ENCODE results near the gene TEKTIP1.
"Not testable (repeated sequence)": the region's sequence is repeated elsewhere in the genome, so short reads cannot be mapped to it uniquely, and the experiment has no call there.

TEKTIP1 gene

DNA sequence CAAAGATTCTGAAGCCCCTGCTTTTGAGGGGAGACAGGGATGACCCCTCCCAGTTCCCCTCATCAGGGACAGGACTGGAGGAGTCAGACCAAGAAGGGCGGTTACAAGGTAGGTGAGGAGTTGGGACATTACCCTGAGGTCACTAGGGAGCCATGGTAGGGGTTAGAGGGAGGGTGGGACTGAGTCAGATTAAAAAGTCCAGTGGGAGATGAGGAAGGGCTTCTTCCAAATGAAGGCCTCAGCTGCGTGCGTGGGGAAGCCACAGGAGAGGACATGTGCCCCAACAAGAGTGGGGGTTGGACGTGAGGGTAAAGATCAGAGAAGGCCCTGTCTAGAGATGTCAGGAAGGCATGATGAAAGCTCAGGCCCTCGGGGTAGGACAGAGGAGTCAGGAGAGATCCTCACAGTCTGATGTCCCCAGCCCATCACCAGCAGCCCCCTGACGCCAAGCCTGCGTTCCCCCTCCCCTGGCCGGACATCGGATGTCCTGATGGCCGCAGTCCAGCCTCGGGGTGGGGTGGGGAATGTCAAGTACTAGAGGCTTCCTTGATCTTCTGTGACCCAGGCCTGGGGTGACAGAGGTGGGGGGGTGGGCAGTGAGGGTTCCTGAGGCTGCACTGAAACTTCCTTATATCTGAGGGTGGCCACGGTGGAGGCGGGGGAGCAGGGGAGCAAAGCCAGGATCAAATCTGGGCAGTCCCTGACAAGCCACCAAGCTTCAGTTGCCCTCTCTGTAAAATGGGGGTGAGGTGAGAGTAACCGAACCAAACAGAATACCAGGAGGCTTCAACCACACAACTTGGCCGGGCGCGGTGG lies 24.9 kb downstream of the TEKTIP1 start:
- no peak for DNase-seq

DNA sequence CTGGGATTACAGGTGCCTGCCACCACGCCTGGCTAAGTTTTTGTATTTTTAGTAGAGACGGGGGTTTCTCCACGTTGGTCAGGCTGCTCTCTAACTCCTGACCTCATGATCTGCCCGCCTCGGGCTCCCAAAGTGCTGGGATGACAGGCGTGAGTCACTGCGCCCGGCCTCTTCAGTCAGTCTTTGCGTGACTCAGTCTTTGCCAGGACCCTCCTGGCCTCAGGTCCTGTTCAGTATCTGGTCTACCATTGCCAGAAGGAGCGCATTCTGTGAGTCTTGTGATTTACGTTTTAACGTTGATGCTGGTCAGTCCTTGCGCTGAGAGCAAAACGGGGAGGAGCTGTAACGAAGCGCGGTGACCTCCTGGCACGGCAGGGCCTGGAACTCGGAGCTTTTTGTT lies 26.2 kb downstream of the TEKTIP1 start:
- DNase-seq, result no peak

GRCh38 chr19:3570042-3570441 lies 31.1 kb downstream of the TEKTIP1 start:
- DNase-seq, result not testable (repeated sequence)

DNA sequence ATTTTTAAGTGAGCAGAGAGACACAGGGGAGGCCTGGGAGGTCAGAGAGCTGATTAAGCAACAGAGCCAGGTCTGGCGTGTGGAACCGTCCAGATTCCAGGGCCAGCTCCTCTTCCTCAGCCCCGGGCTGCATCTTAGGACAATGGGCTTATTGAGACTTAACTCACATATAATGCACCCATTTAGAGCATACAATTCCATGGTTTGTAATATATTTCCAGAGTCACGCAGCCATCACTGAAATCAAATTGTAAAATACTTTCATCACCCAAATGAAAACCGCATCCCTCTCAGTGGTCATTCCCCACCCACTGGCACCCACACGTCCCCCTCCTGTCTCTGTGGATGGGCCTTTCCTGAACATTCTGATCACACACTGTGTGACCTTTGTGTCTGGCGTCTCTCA lies 31.6 kb downstream of the TEKTIP1 start:
- DNase-seq, result no peak

DNA sequence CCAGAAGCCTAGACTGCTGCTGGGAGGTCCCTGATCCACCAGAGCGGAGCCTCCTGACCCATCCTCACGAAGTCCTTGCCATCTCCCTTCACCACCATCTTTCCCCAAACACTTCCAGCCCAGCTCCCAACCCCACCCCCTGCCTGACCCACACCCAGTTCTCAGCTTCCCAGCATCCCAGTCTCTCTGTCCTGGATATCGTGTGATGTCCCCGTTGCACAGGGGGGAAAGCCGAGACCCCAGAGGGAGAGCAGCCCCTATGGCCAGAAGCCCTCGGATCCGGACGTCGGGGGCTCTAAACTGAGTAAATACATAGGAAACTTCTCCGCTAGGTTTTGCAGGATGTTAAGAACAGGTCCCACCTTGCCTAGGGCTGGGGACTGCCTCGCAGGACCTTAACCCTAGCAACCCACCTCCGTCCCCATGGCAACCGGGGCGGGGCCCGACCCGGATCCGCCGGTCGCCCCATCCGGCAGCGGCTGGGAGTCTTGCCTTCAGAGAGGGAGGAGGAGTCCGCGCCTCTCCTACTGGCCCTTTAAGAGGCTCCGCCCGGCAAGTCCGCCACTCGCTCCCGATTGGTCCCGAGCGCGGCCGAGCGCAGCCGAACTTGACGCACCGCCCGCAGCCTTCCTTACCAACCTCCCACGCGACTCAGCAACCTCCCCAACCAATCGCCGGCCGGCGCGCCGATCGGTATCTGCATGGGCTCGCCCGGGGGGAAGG lies 33.3 kb downstream of the TEKTIP1 start:
- DNase-seq, result peak; percentile 98 to 99

- DNase-seq, result no peak
Measured at GRCh38 chr19:3572855-3573161, 33.8 kb downstream of the TEKTIP1 start, which contains the start of gene HMG20B. HMG20B (plus strand) TSS chr19:3572944; CDS start chr19:3573310, 366 bp downstream.

DNA sequence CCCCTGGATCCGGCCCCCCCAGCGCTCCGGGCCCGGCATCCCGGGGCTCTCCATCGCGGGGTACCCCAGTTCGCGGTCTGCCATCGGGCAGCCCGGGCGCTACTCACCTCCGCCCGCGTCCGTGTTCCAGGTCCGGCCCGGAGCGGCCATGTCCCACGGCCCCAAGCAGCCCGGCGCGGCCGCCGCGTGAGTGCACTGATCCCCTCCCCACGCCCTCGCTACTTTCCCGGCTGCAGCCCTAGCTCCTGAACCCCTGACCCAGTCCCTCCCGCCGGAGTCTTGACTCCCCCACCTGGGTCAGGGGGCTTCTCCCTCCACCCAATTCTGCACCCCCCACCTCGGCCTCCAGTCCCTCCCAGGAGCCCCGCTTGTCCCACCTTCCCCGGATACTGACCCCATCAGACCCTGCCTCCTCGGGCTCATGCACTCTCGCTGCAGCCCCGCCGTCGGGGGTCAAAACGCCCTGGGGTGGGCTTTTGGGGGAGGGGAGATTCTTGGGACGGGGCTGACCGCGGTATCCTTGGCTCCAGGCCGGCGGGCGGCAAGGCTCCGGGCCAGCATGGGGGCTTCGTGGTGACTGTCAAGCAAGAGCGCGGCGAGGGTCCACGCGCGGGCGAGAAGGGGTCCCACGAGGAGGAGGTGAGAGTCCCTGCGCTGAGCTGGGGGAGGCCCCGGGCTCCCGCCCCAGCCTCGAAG lies 34.3 kb downstream of the TEKTIP1 start:
- no peak for DNase-seq

DNA sequence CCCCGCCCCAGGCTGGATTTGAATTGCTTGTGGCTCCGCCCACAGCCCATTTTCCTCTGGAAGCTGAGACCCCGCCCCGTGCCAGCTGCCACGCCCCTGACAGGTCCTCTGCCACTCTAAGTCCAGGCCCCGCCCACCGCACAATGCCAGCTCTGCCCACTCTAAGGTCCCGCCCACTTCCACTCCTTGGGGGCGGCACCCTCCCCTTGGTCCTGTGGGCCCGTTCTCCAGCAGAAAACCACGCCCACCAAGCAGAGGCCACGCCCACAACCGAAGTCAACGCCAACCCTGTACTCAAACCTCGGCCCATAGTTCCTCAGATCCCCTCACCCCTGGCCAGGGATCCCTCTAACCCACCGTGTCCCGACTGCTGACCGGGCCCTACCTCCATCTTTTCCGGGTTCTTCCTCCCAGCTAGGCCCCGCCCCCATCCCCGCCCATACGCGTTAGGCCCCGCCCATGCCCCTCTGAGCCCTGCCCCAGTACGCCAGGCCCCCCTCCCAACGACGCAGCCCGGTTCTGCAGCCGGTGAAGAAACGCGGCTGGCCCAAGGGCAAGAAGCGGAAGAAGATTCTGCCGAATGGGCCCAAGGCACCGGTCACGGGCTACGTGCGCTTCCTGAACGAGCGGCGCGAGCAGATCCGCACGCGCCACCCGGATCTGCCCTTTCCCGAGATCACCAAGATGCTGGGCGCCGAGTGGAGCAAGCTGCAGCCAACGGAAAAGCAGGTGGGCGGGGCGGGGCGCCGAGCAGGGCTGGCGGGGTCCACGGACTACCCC lies 35.1 kb downstream of the TEKTIP1 start:
- DNase-seq, result peak; percentile 93 to 95

DNA sequence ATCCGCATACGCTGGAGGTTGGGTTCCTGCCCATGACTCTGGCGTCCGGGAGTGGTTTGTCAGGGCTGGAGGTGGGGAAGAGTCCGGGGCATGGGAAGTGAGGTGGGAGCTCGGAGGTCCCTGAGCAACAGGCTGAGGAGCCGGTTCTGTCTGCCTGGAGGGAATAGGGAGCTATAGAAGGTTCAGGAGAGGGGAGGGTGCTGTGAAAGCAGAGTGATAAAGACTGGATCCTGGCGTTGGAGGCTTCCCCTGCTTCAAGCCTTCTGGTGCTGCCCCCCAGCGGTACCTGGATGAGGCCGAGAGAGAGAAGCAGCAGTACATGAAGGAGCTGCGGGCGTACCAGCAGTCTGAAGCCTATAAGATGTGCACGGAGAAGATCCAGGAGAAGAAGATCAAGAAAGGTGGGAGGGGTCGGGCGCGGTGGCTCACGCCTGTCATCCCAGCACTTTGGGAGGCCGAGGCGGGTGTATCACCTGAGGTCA lies 36.3 kb downstream of the TEKTIP1 start:
- peak; percentile 24 to 38 for DNase-seq

GRCh38 chr19:3575949-3576673 lies 37.1 kb downstream of the TEKTIP1 start:
- DNase-seq, result no peak

DNA sequence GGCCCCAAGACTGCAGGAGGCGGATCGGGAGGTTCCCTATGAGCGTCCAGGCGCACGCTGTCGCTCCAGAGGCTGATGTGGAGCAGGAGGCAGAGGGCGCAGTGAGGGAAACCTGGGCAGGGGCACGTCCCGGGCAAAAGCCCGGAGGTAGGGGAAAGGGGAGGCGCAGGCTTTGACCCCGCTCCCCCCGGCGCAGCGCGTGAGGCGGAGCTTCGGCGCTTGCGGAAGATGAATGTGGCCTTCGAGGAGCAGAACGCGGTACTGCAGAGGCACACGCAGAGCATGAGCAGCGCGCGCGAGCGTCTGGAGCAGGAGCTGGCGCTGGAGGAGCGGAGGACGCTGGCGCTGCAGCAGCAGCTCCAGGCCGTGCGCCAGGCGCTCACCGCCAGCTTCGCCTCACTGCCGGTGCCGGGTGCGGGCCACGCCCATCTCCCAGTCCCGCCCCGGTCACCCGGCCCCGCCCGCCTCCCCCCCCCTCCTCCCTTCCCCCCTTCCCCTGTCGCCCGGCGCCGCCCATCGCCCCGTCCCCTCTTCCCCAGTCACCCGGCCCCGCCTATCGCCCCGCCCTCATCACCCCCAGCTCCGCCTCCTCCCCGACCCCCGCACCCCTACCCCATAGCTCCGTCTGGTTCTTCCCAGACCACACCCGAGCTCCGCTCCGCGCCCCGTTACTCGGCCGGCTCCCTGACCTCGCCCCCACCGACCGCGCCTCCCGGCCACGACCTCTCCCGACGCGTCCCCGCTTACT lies 37.9 kb downstream of the TEKTIP1 start:
- no peak for DNase-seq

DNA sequence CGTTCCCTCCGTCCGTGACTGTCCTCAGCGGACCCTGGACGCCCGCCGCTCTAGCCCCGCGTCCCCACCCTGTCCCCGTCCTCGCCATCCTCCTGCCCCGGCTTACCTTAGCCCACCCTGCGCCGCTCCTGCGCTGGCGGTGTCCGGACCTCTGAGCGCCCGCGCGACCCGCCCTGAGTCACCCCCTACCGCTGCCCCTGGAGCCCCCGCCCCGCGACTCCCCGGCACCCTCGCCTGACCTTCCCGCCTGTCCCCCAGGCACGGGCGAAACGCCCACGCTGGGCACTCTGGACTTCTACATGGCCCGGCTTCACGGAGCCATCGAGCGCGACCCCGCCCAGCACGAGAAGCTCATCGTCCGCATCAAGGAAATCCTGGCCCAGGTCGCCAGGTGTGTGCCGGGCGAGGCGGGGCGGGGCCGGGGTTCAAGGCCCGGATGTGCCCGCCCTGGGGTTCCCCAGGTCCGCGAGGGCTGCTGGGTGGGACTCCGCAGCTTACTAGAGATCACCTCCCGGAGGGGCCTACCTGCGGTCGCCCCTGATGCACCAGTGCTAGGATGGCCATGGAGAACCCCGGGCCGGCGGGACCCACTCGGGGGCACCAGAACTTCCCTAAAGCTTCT lies 38.9 kb downstream of the TEKTIP1 start:
- DNase-seq, result no peak

DNA sequence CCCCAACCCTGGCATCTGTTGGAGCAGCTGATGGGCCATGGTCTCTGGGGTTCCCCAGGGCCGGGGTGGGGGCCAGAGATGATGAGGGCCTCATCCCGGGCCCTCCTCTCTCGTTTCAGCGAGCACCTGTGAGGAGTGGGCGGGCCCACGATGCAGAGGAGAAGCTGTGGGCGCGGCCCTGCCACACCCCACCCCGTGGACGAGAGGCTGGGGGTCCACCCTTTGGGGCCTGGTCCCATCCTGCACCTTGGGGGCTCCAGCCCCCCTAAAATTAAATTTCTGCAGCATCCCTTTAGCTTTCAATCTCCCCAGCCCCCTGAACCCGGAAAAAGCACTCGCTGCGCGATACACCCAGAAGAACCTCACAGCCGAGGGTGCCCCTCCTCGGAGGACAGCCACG lies 39.4 kb downstream of the TEKTIP1 start:
- DNase-seq, result no peak

DNA sequence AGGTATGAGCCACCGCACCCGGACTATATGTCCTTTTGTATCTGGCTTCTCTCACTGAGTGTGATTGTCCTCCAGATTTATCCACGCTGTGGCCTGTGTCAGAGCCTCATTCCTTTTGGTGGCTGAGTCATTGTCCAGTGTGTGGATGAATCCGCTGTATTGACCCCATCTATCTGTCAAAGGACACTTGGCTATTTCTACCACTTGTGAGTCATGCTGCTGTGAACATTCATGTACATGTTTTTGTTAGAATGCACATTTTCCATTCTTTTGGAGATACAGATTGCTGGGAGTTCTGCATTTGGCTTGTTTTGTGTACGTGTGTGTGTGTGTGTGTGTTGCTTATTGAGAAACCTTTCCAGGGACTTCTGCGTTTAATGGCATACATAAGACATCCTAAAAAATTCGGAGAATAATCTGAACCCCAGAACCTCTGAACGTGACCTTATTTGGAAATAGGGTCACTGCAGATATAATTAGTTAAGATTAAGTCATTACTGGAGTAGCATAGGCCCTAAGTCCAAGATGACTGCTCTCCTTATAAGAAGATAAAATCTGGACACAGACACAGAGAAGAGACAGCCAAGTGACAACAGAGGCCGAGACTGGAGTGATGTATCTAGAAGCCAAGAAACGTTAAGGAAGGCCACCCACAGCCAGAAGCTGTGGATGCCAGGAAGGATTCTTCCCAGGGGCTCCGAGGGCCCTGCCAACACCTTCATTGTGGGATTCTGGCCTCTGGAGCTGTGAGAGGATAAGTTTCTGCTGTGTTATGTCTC lies 41.4 kb downstream of the TEKTIP1 start:
- DNase-seq, result no peak

- not testable (repeated sequence) for DNase-seq
Measured at GRCh38 chr19:3581792-3582191, 42.8 kb downstream of the TEKTIP1 start.

DNA sequence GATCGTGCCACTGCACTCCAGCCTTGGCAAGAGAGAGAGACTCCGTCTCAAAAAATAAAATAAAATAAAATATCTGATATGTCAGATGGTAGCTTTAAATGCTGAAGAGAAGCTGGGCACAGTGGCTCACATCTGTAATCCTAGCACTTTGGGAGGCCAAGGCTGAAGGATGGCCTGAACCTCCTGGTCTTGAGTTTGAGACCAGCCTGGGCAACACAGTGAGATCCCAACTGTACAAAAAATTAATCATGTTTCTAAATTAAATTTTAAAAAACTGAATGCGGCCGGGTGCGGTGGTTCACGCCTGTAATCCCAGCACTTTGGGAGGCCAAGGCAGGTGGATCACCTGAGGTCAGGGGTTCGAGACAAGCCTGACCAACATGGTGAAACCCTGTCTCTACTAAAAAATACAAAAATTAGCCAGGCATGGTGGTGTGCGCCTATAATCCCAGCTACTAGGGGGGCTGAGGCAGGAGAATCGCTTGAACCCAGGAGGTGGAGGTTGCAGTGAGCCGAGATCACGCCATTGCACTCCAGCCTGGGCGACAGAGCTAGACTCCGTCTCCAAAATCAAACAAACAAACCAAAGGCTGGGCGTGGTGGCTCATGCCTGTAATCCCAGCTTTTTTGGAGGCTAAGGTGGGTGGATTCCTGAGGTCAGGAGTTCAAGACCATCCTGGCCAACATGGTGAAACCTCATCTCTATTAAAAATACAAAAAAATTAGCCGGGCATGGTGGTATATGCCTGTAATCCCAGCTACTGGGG lies 45.2 kb downstream of the TEKTIP1 start:
- not testable (repeated sequence) for DNase-seq

DNA sequence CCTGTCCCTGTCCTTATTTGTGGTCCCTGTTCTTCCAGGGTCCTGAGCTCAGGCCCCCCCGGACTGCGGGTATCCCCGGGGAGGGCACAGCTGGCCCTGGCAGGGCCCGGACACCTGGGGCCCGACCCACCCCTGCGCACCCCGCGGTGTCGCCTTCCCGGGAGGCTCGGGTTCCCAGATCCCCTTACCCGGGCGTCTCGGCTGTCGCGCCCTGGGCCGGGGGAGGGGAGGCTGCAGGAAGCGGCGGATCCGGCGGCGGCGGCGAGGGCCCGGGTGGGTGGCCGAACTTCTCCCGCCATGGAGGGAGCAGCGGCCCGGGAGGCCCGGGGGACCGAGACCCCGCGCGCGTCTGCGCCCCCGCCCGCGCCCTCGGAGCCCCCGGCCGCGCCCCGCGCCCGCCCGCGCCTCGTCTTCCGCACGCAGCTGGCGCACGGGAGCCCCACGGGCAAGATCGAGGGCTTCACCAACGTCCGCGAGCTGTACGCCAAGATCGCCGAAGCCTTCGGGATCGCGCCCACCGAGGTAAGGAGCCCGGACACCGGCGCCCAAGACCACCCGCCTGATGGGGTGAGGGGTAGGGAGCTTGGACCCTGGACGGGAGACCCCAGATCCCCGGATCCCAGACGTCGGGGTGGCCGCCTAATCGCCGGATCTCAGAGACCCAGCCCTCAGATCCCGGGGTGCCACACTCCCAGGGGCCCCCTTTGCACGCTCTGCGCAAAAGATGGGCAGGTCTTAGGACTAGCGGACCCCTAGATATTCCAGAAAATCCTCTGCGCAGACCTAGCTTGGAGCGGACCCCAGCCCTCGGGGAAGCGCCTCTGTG lies 46.5 kb downstream of the TEKTIP1 start, which contains the start of gene GIPC3:
TSS of gene GIPC3 (plus strand) at position 178 of the 826 bp plus-strand sequence. CDS start at position 298, 120 bp downstream.
- no peak for DNase-seq

- no peak for DNase-seq
Measured at GRCh38 chr19:3586127-3586626, 47.2 kb downstream of the TEKTIP1 start.

Measured in SHP77 (cell line).